GM12865 (cell line): Measurements from ENCODE around the gene MAPK7.

Experiments used
- DNase-seq: peaks from one replicate; pipeline ENCODE4 v3.0.0; 2010; ENCODE audit warnings: low read depth
- H3K4me3 ChIP-seq: 2 replicates; pipeline ENCODE4 v1.5.1; 2011; ENCODE audit warnings: mild to moderate bottlenecking, low read depth, low read length, control low read depth
- TF ChIP-seq, protein P1 (sequence below): IDR thresholded peaks from 2 replicates; pipeline ENCODE4 v1.5.1; 2011; ENCODE audit warnings: low read length, control low read depth, low read depth, inconsistent platforms; ENCODE audit not compliant: insufficient read depth; ENCODE audit errors: missing control alignments

MAPK7 gene

DNA sequence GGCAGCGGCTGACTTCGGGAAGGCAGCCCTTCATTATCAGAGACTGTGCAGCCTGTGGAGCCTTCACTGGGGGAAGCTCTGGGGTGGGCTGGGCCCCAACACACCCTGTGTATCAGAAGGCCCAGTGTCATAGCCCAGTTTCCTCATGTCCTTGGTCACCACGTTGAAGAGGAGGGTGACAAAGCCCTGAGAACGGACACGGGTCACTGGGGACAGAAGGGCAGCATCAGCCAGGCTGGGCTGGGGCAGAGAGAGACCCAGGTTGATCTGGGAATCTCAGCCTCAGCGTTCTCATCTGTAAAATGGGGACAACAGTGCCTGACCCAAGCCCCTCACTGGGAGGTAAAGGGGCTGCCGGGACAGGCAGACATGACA lies 35.1 kb upstream of the MAPK7 start:
- H3K4me3 ChIP-seq: no peak overlapping the region
- TF ChIP-seq, protein P1, sequence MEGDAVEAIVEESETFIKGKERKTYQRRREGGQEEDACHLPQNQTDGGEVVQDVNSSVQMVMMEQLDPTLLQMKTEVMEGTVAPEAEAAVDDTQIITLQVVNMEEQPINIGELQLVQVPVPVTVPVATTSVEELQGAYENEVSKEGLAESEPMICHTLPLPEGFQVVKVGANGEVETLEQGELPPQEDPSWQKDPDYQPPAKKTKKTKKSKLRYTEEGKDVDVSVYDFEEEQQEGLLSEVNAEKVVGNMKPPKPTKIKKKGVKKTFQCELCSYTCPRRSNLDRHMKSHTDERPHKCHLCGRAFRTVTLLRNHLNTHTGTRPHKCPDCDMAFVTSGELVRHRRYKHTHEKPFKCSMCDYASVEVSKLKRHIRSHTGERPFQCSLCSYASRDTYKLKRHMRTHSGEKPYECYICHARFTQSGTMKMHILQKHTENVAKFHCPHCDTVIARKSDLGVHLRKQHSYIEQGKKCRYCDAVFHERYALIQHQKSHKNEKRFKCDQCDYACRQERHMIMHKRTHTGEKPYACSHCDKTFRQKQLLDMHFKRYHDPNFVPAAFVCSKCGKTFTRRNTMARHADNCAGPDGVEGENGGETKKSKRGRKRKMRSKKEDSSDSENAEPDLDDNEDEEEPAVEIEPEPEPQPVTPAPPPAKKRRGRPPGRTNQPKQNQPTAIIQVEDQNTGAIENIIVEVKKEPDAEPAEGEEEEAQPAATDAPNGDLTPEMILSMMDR: no peak
- no peak for DNase-seq

DNA sequence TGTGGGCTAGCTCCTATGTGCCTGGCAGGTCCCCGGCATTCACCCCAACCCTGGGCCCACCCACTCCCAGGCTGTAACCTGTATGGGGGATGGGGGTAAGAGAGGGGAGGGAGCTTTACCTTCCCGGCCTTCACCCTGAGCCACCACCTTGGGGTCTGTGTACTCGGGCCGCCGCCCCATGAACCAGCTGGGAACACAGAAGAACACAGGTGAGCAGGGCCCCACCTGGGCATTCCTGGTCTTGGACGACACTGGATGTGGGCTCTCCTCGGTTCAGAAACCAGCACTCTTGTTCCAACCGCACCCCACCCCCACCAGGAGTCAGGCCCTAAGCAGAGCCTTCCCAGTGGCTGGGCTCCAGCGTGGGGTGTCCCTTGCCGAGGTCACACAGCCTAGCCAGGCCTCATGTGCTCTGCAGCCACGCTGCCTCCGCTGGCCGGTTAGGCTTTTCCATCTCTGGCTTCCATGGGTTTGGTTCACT lies 34.6 kb upstream of the MAPK7 start:
- TF ChIP-seq, protein P1: no peak
- no peak for DNase-seq

DNA sequence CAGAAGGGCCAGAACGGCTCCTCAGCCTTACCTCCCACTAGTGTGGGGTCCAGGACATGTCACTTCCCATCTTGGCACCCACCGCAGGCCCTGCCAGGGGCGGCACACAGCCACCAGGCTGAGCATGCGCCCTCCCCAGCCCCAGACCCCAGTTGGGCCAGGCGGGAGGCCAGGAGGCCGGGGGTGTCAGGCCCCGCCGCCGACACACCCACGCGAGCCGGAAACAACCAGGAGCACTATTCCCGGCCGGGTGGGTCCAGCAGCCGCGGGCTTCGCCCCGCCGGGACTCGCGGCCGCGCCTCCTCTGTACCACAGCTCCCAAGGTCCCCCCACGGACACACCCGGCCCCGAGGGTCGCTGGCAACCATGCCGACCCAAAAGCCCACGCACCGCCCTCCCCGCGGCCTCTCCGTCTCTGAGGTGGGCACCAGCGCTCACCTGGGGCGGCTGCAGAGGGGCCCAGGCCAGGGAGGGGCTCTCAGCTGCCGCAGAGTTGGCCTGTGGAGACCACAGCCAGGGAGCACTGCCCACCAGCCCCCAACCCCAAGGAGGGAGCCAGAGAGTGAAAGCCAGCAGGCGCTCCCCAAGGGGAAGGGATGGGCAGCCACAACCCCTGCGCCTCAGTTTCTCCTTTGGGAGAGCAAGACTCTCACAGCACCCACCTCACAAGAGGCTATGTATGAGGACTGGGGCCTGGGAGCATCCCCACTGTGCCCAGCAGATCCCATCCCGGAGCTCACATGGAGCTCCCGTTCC lies 33.8 kb upstream of the MAPK7 start:
- no peak overlapping the region for H3K4me3 ChIP-seq
- TF ChIP-seq, protein P1: no peak
- DNase-seq: no peak

More for the DNA sequence above, 34.6 kb upstream of the MAPK7 start:
- H3K4me3 ChIP-seq: no peak overlapping the region

DNA sequence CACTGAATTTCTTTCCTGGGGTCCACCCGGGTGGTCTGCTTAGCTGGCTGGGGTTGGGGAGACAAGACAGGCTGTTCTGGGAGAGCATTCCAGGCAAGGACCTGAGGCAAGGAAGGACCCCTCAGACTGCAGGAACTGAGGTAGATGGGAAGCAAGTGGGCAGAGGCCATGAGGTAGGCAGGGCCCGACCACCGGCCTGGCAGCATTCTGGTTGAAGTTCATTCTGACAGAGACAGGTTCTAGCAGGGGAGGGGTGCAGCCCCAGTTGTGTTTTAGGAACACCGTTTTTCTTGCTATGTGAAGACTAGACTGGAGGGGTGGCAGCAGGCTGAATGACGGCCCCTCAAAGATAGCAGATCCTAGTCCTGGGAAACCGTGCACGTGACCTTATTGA lies 33.2 kb upstream of the MAPK7 start:
- TF ChIP-seq, protein P1: no peak
- no peak for DNase-seq
- H3K4me3 ChIP-seq: no peak overlapping the region

DNA sequence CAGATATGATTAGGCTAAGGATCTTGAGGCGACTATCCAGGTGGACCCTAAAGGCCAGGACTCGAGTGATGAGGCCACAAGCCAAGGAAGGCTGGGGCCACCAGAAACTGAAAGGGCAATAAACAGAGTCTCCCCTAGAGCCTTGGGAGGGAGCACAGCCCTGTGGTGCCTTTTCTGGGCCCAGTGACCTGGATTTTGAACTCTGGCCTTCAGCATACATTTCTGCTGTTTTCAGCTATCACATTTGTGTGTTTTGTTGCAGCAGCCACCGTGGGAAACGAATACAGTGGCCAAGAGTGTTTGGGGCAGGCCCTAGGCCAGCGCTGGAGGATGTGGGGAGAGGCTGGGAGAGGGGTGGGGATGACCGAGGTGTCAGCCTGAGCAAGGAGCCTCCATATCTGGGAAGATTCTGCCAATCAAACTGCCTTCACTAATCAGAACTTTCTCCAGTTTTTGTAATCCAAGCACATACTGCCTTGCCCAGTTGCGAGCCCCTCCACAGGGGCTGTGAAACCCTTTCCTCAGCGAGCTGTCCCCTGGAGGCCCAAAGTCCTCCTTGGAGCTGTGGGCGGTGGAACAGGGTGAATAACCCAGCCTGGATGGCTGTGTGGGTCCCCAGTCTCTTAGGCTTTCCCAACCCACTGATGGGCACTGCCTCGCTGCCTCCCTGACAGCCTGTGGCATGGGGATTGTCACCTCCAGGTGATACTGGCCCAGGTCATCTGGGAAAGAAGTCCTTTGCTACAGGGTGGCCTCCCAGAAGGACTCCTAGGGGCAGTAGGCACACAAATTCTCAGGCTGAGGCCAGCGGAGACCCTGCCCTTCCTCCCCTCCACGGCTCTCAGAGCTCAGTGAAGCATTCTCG lies 32.6 kb upstream of the MAPK7 start:
- H3K4me3 ChIP-seq: no peak overlapping the region
- TF ChIP-seq, protein P1: no peak
- no peak for DNase-seq

DNA sequence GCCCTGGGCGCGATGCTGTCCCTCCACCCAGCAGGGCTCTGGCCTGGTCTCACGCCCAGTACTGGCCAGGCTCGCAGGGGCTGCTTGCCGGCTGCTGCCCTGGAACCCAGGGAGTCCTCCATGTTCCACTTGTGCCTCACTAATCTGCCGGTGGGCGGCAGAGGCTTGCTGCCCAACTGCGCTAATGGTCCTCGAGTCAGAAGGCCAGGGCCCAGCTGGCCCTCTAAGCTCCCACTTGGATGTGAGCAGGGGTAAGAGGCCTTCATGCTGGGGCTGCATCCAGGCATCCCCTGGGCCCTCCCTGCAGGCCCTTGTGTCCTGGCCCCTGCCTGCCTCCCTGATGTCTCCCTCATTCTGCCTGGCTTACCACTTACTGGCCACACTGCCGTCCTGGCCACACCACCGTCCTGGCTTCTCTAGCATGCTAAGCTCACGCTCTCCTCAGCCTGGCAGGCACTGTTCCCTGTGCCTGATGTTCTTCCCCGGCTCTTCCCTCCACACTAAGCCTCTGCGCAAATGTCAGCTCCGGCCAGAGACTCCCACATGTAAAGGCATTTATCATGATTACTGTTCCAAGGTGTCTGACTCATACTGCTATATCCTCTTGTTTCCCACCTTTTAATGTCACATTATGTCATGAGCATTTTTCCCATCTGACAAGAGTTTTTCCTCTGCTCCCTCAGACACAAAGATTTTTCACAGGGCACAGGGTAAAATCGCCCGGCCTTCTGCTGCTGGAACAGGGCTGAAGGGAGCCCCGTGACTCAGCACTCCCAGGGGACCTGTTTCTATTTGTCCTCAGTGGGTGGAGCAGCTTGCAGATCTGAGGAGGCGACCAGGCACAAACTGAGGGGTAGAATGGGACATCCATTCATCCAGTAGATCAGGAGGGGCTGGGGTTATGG lies 31.7 kb upstream of the MAPK7 start:
- no peak for DNase-seq
- H3K4me3 ChIP-seq: no peak overlapping the region
- TF ChIP-seq, protein P1: no peak
